Measurements from ENCODE around the gene DGKQ. TPM values are rescaled to one million over a fixed set of nuclear protein-coding genes. Genes with fewer than 3 reads are reported as not detected.

Gene DGKQ
- polyA plus RNA-seq, 2 of the 4 experiments (the other 2 are of a cell fraction), result 2.7 to 7.8 TPM

GRCh38 chr4:1001561-1002130 is 28.3 kb upstream of the DGKQ start:
- no peak overlapping the region for H3K4me3 ChIP-seq
- ChIA-PET POLR2A (no interaction called here), CTCF (no interaction called here)
- DNase-seq (ENCODE audit: low read depth in 1 of 2, low spot score in 1 of 2) (no peak), ATAC-seq (no peak), FAIRE-seq (no peak)
- no peak overlapping the region for H3K27ac ChIP-seq
- TF ChIP-seq KDM1A (IDR thresholded peaks at IDR 0.05; ENCODE audit: low read depth) (no peak), CEBPB (IDR thresholded peaks at IDR 0.05) (no peak), TP53 (CRISPR knock-in tag; IDR thresholded peaks at IDR 0.05) (no peak), RNF2 (IDR thresholded peaks at IDR 0.05; ENCODE audit: borderline replicate concordance, low read depth) (no peak), ZFP36 (IDR thresholded peaks at IDR 0.05; ENCODE audit: borderline replicate concordance, partially characterized antibody) (no peak), TFCP2L1 (CRISPR knock-in tag; IDR thresholded peaks at IDR 0.05) (no peak), RCOR1 (IDR thresholded peaks at IDR 0.05; ENCODE audit: low read depth, low read length) (no peak), ESRRA (IDR thresholded peaks at IDR 0.05; ENCODE audit: borderline replicate concordance, low read length) (no peak), HDAC2 (IDR thresholded peaks at IDR 0.05) (no peak), FOSB (CRISPR knock-in tag; IDR thresholded peaks at IDR 0.05) (no peak), CHD4 (IDR thresholded peaks at IDR 0.05; ENCODE audit: borderline replicate concordance) (no peak), EHF (CRISPR knock-in tag; IDR thresholded peaks at IDR 0.05) (no peak), MYC (IDR thresholded peaks at IDR 0.05; ENCODE audit: borderline replicate concordance, low read length) (no peak), NPAS2 (CRISPR knock-in tag; IDR thresholded peaks at IDR 0.05; ENCODE audit: borderline replicate concordance) (no peak)
- TF ChIP-seq, protein P1, sequence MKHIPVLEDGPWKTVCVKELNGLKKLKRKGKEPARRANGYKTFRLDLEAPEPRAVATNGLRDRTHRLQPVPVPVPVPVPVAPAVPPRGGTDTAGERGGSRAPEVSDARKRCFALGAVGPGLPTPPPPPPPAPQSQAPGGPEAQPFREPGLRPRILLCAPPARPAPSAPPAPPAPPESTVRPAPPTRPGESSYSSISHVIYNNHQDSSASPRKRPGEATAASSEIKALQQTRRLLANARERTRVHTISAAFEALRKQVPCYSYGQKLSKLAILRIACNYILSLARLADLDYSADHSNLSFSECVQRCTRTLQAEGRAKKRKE (CRISPR knock-in tag; IDR thresholded peaks at IDR 0.05; ENCODE audit: low read depth), result no peak
- TF ChIP-seq, protein P2, sequence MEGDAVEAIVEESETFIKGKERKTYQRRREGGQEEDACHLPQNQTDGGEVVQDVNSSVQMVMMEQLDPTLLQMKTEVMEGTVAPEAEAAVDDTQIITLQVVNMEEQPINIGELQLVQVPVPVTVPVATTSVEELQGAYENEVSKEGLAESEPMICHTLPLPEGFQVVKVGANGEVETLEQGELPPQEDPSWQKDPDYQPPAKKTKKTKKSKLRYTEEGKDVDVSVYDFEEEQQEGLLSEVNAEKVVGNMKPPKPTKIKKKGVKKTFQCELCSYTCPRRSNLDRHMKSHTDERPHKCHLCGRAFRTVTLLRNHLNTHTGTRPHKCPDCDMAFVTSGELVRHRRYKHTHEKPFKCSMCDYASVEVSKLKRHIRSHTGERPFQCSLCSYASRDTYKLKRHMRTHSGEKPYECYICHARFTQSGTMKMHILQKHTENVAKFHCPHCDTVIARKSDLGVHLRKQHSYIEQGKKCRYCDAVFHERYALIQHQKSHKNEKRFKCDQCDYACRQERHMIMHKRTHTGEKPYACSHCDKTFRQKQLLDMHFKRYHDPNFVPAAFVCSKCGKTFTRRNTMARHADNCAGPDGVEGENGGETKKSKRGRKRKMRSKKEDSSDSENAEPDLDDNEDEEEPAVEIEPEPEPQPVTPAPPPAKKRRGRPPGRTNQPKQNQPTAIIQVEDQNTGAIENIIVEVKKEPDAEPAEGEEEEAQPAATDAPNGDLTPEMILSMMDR (IDR thresholded peaks at IDR 0.05), result no peak
- H3K9me3 ChIP-seq, result no peaks in the 10 kb centered on the region
- no peak overlapping the region for H3K4me2 ChIP-seq
- 0 out of 3 replicates have a peak, but pooled peaks cover 5% of the 10 kb centered on the region for H3K4me1 ChIP-seq
- WGBS (ENCODE audit: missing lambda C conversion rate), result 95% methylated on average over 10 of the region's 48 CpGs

GRCh38 chr4:1000686-1001260 is 27.4 kb upstream of the DGKQ start:
- WGBS (ENCODE audit: missing lambda C conversion rate), result 100% methylated on average over 3 of the region's 15 CpGs
- FAIRE-seq (no peak), ATAC-seq (no peak), DNase-seq (ENCODE audit: low read depth in 1 of 2, low spot score in 1 of 2) (no peak)
- POLR2A ChIA-PET, result no interaction called here
- 0 out of 3 replicates have a peak, but pooled peaks cover 5% of the 10 kb centered on the region for H3K4me1 ChIP-seq
- H3K4me2 ChIP-seq, result no peak overlapping the region
- no peak overlapping the region for H3K27ac ChIP-seq
- CTCF ChIA-PET, result no interaction called here
- TF ChIP-seq CBX8 (IDR thresholded peaks at IDR 0.05) (no peak), NFE2L2 (conservative IDR thresholded peaks at IDR 0.05; ENCODE audit: low read length) (no peak), MAZ (IDR thresholded peaks at IDR 0.05; ENCODE audit: borderline replicate concordance, low read depth, low read length) (no peak)
- H3K4me3 ChIP-seq, result no peak overlapping the region
- no peaks in the 10 kb centered on the region for H3K9me3 ChIP-seq

- Histone ChIP-seq H3K27ac (no peak overlapping the region), H3K4me3 (no peak overlapping the region), H3K4me1 (0 out of 3 replicates have a peak, but pooled peaks cover 5% of the 10 kb centered on the region), H3K4me2 (no peak overlapping the region), H3K9me3 (no peaks in the 10 kb centered on the region)
- CTCF ChIA-PET, result no interaction called here
- ATAC-seq (no peak), DNase-seq (ENCODE audit: low read depth in 1 of 2, low spot score in 1 of 2) (no peak), FAIRE-seq (no peak)
- TF ChIP-seq CBX2 (IDR thresholded peaks at IDR 0.05; ENCODE audit: borderline replicate concordance, low read depth) (no peak), FOSB (CRISPR knock-in tag; IDR thresholded peaks at IDR 0.05) (no peak), FOXS1 (CRISPR knock-in tag; IDR thresholded peaks at IDR 0.05) (no peak), RCOR1 (IDR thresholded peaks at IDR 0.05; ENCODE audit: low read depth, low read length) (no peak), CBX8 (IDR thresholded peaks at IDR 0.05) (no peak), JUNB (IDR thresholded peaks at IDR 0.05) (no peak), PBX3 (IDR thresholded peaks at IDR 0.05) (no peak), MAX (IDR thresholded peaks at IDR 0.05) (no peak), PHF8 (IDR thresholded peaks at IDR 0.05; ENCODE audit: borderline replicate concordance, low read depth) (no peak), FOSL2 (IDR thresholded peaks at IDR 0.05) (no peak), FOSL2 (CRISPR knock-in tag; IDR thresholded peaks at IDR 0.05) (no peak), BHLHE40 (IDR thresholded peaks at IDR 0.05; ENCODE audit: low read depth, low read length) (no peak), RFX5 (IDR thresholded peaks at IDR 0.05) (no peak), SMC3 (IDR thresholded peaks at IDR 0.05) (no peak), RNF2 (IDR thresholded peaks at IDR 0.05; ENCODE audit: borderline replicate concordance, low read depth) (no peak), EHMT2 (IDR thresholded peaks at IDR 0.05; ENCODE audit: low read depth) (no peak)
- POLR2A ChIA-PET, result no interaction called here
- 72% methylated on average over 3 of the region's 18 CpGs for WGBS (ENCODE audit: missing lambda C conversion rate)
Observed at GRCh38 chr4:999882-1000425, 26.6 kb upstream of the DGKQ start.

Data from A549 (cell line).